ENCODE results near the gene DMRTB1. TPM values are rescaled to one million over a fixed set of nuclear protein-coding genes. Genes with fewer than 3 reads are reported as not detected.

DMRTB1 gene
- total RNA-seq, 4 donors from 2014 or later, result not detected

DNA sequence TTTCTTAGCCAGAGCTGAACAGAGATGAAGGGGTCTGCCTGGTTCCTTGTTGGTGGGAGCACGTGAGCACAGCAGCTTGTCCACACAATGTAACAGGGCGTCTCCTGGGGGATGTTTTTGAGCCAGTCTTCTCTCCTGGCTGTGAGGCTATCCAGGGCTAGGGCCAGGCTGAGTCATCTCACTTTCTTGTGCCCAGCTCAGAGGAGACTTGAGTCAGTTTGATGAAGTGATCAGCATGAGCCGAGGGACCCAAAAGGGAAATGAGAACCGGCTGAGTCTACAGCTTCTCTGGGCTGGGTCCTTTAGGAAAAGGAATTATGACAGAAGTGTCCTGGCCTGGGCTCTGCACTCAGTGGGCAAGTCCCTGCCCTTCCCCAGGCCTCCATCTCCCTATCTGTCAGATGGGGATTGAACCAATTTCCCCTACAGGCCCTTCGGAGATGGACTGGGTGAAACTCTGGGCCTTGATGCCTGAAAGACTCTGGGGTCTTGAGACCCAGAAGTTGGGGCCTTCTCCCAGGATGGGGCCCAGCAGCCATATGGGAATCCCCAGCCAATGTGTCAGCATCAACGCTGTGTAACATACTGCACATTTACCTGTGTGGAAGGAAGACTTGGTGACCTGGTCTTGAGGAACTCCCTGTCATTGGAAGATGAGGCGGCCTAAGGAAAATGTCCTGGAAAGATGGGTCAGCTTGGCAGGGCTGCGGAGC is 36.6 kb downstream of the DMRTB1 start:
- no peak for TF ChIP-seq CTCF (IDR thresholded peaks at IDR 0.05; ENCODE audit: low read depth)

GRCh38 chr1:53498555-53499131 is 39.4 kb downstream of the DMRTB1 start:
- TF ChIP-seq CTCF (IDR thresholded peaks at IDR 0.05; ENCODE audit: low read depth), result no peak

- TF ChIP-seq CTCF (IDR thresholded peaks at IDR 0.05; ENCODE audit: low read depth), result no peak
Measured at GRCh38 chr1:53499257-53500203, 40.3 kb downstream of the DMRTB1 start.

- no peak for TF ChIP-seq CTCF (IDR thresholded peaks at IDR 0.05; ENCODE audit: low read depth)
Measured at GRCh38 chr1:53500204-53501064, 41.2 kb downstream of the DMRTB1 start.

GRCh38 chr1:53501065-53502005 is 42.1 kb downstream of the DMRTB1 start:
- no peak for TF ChIP-seq CTCF (IDR thresholded peaks at IDR 0.05; ENCODE audit: low read depth)

All from subcutaneous adipose tissue (tissue), 4 donors.